ENCODE results near the gene ZNF561.
"Not testable (repeated sequence)": the region's sequence is repeated elsewhere in the genome, so short reads cannot be mapped to it uniquely, and the experiment has no call there.

GRCh38 chr19:9582081-9582725, 38.8 kb downstream of the ZNF561 start:
- TF ChIP-seq, protein P1, sequence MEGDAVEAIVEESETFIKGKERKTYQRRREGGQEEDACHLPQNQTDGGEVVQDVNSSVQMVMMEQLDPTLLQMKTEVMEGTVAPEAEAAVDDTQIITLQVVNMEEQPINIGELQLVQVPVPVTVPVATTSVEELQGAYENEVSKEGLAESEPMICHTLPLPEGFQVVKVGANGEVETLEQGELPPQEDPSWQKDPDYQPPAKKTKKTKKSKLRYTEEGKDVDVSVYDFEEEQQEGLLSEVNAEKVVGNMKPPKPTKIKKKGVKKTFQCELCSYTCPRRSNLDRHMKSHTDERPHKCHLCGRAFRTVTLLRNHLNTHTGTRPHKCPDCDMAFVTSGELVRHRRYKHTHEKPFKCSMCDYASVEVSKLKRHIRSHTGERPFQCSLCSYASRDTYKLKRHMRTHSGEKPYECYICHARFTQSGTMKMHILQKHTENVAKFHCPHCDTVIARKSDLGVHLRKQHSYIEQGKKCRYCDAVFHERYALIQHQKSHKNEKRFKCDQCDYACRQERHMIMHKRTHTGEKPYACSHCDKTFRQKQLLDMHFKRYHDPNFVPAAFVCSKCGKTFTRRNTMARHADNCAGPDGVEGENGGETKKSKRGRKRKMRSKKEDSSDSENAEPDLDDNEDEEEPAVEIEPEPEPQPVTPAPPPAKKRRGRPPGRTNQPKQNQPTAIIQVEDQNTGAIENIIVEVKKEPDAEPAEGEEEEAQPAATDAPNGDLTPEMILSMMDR (IDR thresholded peaks at IDR 0.05), result not testable (repeated sequence)
- TF ChIP-seq, protein P2, sequence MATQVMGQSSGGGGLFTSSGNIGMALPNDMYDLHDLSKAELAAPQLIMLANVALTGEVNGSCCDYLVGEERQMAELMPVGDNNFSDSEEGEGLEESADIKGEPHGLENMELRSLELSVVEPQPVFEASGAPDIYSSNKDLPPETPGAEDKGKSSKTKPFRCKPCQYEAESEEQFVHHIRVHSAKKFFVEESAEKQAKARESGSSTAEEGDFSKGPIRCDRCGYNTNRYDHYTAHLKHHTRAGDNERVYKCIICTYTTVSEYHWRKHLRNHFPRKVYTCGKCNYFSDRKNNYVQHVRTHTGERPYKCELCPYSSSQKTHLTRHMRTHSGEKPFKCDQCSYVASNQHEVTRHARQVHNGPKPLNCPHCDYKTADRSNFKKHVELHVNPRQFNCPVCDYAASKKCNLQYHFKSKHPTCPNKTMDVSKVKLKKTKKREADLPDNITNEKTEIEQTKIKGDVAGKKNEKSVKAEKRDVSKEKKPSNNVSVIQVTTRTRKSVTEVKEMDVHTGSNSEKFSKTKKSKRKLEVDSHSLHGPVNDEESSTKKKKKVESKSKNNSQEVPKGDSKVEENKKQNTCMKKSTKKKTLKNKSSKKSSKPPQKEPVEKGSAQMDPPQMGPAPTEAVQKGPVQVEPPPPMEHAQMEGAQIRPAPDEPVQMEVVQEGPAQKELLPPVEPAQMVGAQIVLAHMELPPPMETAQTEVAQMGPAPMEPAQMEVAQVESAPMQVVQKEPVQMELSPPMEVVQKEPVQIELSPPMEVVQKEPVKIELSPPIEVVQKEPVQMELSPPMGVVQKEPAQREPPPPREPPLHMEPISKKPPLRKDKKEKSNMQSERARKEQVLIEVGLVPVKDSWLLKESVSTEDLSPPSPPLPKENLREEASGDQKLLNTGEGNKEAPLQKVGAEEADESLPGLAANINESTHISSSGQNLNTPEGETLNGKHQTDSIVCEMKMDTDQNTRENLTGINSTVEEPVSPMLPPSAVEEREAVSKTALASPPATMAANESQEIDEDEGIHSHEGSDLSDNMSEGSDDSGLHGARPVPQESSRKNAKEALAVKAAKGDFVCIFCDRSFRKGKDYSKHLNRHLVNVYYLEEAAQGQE (IDR thresholded peaks at IDR 0.05; ENCODE audit: insufficient read depth in 1 of 2, low read depth in 2 of 2, low read length in 1 of 2), result not testable (repeated sequence)
- not testable (repeated sequence) for TF ChIP-seq SIN3A (IDR thresholded peaks at IDR 0.05; ENCODE audit: borderline replicate concordance, insufficient read depth, low read depth, low read length); POLR2AphosphoS5 (IDR thresholded peaks at IDR 0.05; ENCODE audit: low read depth, low read length)
